Smooth muscle cell of the brain vasculature (primary cell): ENCODE results near the gene DLGAP1.
"Not testable (repeated sequence)": the region's sequence is repeated elsewhere in the genome, so short reads cannot be mapped to it uniquely, and the experiment has no call there.

Experiments used
- DNase-seq: peaks from one replicate; pipeline ENCODE4 v3.0.0-alpha.2; 2012; ENCODE audit warnings: low read depth, low spot score

DLGAP1 gene

DNA sequence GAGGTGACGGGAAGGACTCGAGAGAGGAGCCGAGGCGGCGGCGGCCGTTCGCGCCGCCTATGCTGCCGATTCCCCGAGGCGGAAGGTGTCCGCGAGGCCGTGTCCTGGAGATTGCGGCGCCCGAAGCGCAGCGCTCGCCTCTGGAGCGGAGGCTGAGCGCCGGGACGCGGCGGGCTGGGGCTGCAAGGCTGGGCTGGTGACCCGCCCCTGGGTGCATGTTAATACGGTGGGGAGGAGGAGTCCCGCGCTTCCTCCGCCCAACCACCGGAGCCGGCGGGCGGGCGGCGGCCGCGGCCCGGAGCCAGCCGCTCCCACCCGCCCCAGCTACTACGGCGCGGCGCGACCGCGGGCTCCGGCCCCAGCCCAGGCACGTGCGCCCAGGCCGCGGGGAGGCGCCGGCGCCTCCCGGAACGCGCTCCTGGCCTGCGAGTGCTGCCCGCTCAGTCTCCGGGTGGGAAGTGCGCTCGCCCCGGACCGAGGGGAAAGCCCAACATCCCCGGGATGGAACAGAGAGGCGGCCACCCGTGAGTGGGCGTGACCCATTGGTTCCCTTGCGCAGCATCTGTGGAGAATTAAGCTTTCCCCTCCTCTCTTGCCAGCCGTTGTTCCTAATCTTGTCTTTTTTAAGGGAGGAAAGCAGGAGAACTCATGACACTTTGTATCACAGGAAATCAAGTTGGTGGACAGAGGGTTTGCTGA lies at the start of gene DLGAP1:
DLGAP1 (minus strand) TSS at position 195 of the 699 bp plus-strand sequence.
- no peak for DNase-seq

DNA sequence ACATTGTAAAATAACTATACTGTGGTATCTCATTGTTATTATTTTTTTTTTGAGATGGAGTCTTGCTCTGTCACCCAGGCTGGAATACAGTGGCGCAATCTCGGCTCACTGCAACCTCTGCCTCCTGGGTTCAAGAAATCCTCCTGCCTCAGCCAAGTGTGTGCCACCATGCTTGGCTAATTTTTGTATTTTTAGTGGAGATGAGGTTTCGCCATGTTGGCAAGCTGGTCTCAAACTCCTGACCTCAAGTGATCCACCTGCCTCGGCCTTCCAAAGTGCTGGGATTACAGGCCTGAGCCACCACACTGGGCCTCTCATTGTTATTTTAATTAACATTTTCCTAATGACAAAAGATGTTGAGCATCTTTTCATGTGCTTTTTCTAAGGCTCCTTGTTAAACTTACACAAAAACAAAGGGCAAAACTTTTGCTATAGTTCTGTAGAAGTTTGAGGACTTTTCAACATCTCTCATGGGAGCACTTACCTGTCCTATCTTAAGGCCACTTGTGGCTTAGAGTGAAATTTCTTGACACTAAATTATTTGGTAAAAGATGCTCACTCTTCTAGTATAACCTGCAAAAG lies 39.7 kb upstream of the DLGAP1 start:
- DNase-seq, result not testable (repeated sequence)

DNA sequence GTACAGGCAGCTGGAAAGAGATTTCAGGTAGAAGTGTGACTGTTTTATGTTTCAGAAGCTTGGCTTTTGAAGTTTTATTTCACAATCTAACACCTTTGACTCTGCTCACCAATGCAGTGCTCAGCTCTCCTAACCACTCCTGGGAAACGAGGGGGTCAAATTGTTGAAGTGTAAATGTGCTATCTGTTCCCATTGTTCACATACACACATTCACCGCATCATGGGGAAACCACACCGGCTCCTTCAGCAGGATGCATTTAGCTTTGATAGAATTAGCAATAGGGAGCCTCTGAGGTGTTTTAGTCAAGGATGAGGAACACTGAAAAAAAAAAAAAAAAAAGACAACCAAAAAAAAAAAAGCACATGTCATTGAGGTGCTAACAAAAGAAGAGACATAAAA lies 13.4 kb upstream of the DLGAP1 start:
- DNase-seq, result no peak

DNA sequence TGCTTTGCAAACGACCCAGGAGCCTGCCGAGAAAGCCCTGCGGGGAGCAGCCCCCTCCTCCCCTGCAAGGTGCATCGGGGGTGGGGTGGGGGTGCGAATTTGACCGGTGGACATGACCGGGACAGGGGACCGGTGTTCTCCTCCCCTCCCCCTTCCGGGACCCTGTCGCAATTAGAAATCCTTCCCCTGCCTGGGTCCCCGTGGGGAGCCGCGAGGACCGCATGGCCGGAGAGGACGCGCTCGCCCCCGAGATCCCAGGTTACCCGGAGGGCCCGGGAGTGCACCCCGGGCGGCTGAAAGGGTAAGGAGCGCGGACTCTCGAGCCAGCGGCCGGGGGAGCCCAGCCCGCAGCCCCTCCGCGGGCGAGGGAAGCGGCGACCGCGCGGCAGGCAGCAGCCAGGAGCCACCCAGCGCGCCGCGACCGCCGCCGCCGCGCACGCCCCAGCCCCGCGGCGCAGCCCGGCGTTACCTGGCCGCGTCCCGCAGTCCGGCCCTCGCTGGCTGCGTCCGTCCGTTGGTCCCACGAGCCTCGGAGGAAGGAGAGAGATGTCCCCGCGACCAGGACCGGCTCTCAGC lies 482 bp downstream of the DLGAP1 start:
- DNase-seq, result no peak

DNA sequence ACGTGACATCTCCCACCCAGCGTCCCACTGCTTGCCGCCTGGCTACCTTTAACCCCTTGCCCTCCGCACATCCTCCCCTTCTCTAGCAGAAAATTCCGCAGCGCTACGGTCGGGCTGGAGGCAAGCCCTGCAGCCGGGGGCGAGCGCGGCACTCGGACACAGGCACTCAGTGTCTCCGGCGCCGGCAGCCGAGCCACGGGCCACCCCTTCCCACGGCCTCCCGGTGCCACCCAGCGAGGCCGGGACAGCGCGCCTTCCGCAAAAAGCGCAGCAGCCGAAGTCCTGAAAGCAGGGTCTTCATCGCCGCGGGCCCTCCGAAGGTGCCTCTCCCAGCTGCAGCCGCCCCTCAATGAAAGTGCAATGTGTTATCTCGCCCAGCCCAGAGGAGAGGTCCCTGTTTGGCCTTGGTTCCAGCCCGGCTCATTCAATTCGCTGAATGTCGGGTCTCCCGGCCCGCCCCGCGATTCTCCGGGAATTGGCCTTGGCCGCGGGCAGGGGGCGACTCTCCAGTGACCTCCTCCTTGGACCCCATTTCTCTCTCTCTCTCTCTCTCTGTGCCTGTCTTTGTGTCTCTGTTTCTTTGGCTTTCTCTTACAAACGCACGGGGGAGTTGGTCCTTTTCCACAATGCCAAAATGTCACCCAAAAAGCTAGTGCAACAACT lies 1.1 kb downstream of the DLGAP1 start:
- no peak for DNase-seq

DNA sequence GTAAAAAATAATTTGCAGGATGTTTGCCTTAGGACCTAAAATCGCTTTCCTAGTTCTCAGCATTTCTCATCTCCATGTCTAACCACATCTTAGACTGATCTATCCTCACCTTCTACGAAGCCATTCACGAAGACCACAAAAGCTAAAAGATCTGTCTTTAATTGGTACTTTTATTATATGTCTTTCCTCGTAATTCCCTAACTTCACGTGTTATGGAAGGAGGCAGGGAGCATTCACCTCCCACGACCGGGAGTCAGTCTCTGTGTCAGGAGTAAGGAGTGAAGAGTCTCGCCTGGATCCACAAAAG lies 1.6 kb downstream of the DLGAP1 start:
- no peak for DNase-seq

DNA sequence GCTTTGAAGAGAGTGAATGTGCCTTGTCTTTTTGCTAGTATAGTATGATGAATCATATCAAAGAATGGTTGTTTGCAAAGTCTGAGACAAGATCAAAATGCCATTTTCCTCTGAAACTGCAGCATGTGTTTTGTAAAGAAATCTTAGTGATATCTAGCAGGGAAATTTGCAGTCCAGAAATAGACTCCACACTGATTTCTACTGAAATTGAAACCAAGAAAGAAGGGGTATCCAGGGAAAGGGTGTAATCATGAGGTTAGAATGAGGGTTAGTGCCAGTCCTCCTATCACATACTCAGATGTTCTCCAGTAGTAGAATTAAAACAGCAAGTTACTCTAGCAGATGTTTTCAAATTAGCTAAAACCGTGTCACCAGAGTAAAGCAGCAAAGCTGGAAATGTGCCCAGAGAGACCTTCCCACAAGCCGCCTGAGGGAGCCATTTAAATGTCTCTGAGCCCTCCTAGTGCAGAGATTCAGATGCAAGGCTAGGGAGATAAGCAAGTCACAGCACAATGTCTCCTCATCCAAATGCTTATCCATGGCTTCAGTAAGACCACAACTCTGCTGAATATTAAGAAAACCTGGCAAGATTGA lies 4.9 kb downstream of the DLGAP1 start:
- no peak for DNase-seq

- DNase-seq, result no peak
Observed at GRCh38 chr18:4445902-4446301, 9.2 kb downstream of the DLGAP1 start.

DNA sequence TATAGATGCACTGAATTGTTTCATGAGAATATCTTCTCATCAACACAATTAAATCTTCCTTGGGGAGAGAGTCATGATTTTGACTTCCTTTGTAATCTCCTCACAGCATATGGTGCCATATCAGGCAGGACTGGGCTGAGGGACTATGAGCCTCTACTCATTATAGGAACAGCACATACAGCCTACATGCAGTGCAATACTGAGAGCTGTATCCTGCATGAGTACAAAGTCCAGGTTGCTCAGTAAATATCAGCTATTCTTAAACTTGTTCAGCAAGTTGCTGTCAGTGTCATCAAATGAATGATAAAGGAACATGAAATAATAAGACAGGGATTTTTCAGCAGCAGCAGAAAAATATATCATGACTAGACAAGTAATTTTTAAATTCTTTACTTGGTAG lies 10.8 kb downstream of the DLGAP1 start:
- no peak for DNase-seq

- no peak for DNase-seq
Observed at GRCh38 chr18:4441098-4441497, 14.0 kb downstream of the DLGAP1 start.

GRCh38 chr18:4438938-4439337 lies 16.2 kb downstream of the DLGAP1 start:
- DNase-seq, result no peak

- DNase-seq, result no peak
Observed at GRCh38 chr18:4433717-4434116, 21.4 kb downstream of the DLGAP1 start.

DNA sequence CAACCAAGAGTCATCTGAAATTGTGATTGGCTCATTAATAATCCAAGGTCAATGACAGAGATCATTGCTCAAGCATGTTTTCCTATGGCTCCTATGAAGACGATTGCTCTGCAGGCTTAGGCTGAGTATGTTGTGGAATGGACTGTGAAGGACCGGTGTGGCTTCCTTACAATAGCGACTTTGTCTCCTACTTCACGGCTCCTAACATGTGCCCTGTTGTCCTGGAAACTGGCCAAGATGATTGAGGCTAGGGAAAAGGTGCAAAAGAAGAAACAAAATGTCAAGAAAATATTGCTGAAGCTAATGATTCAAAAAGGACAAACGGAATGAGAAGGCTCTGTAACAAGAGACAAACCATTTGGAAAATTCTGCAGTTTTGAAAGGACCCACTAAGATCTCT lies 24.3 kb downstream of the DLGAP1 start:
- DNase-seq, result no peak

DNA sequence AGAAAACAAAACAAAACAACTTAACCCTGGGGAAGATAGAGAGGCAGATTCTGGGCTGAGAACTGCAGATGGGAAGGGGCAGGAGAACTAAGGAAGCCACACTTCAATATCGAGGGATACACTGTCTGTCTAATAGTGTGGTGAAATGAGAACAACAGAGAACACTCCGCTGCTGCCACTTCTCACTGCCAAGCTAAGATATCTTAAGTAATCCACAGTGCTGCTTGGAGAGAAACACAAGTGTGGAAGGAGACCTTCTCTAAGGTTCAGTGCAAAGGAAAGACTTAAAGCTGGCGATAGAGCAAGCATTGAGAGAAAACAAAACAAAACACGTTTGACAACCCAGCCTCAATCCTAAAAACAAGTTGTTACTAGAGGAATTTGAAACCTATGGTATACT lies 37.4 kb downstream of the DLGAP1 start:
- no peak for DNase-seq

GRCh38 chr18:4416976-4417375 lies 38.1 kb downstream of the DLGAP1 start:
- DNase-seq, result no peak

DNA sequence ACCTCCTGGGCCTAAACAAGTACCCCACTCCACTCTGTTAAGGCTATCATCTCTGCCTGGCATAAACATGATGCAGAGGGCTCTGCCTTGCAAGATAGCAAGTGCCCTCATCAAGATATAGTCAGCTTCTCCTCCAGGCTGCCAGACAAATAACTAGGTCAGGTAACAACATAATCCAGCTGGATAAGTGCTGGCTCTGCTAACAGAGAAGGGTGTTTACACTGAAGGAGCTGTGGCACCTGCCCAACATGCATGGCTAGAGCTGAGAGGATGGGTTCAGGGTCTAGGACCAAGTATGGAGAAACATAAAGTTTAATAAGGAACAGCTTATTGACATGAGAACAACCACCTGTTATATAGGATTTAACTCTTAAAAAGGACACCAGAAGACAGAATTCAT lies 42.8 kb downstream of the DLGAP1 start:
- no peak for DNase-seq

DNA sequence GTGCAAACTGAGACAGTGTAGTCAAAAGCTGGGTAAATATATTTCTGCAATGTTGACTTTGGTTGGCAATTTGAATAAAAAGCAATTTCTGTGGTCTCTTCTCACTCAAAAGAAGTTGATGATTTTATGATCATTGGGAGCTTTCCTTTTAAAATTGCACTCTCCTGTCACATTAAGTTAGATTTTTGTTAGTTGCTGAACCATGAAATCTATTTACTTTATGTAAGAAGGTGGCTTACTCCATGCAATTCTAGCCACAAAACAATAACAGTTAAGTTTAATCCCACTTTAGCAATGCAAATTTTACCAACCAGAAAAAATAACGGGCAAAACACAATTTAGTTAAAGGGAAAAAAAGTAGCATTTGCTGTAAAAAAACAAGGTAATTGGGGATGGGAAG lies 48.3 kb downstream of the DLGAP1 start:
- DNase-seq, result no peak

DNA sequence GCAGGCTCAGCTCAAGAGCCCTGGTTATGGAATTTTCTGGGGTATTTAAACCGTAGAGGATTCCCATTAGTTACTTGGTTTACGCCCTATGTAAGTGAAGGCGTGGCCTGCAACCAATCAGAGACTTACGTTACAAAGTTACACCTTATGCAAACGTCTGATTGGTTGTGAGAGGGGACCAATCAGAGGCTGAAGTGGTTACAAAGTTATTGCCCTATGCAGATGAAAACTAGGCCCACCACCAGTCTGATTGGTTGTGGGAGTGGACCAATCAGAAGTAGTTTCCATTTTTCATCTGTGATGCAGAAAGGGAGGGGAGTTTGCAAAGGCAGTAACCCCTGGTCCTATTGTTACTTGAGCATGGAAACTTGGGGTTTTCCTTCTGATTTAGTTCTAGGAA lies 49.1 kb downstream of the DLGAP1 start:
- no peak for DNase-seq

GRCh38 chr18:4403836-4404235 lies 51.3 kb downstream of the DLGAP1 start:
- DNase-seq, result no peak

DNA sequence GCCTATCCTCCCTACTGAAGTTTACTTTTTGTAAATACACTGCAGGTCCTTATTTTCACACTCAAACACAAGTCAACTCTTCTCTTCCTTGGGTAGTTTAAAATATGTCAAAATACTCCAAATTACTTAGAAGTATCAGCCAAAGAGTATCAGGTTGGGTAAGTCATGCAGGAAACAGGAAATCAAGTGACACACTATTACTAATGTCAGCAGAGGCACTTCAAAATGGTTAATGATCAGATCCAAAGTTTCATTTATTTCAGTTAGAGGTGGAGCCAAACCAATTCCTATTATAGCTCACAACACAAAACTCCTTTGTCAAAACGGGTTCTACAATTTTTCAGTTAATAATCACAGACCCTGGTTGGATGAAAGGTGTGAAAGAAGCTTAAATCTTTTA lies 54.2 kb downstream of the DLGAP1 start:
- DNase-seq, result no peak

DNA sequence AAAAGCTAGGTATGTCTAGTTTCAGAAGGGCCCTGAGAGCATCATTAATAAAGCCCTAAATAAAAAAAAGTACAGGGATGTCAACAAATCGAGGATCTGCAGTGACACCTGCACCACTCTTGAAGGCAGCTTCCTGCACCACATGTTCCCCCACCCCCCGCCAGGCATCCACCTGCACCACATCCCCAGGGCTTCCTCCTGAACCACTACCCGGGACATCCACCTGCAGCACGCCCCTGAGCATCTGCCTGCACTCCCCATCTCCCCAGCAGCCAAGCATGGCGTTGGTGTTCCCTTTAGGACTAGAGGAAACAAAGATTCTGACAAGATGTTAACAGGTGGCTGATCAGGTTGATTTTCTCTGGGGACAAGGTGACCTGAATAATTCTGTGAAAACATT lies 55.2 kb downstream of the DLGAP1 start:
- DNase-seq, result no peak

- no peak for DNase-seq
Observed at GRCh38 chr18:4394700-4395099, 60.4 kb downstream of the DLGAP1 start.

GRCh38 chr18:4391859-4392258 lies 63.2 kb downstream of the DLGAP1 start:
- no peak for DNase-seq
